GM12878 (cell line): ENCODE results near the gene EPB41L1. TPM values are rescaled to one million over a fixed set of nuclear protein-coding genes. Genes with fewer than 3 reads are reported as not detected.
A peak's percentile ranks its signal among the peaks of the same experiment; 100 is the strongest.

ENCODE experiments used
- ATAC-seq: fragments of 200-7000 bp; cut with Tn5 transposase; 3 replicates; pipeline ENCODE4 v1.9.1; 2020; ENCODE audit warnings: mild to moderate bottlenecking, moderate library complexity
- BruUV-seq: library from RNA; stranded (reverse); fragments of 400-500 nt; replicated peaks from 2 replicates; lab custom pipeline; 2021; lab: Mats Ljungman, UMichigan
- CTCF ChIA-PET: fragments of 300-600 bp; sonication (Branson Sonifier 250); formaldehyde crosslinking; extraction: SDS; loops from one replicate; lab custom pipeline; 2021; ENCODE audit warnings: inconsistent platforms; lab: Yijun Ruan, JAX
- POLR2A ChIA-PET: fragments of 350-600 bp; formaldehyde crosslinking; extraction: SDS; loops from one replicate; lab custom pipeline; 2021; ENCODE audit warnings: inconsistent platforms; lab: Charles Lee
- RAD21 ChIA-PET: fragments of 300-600 bp; sonication (Branson Sonifier 250); formaldehyde crosslinking; loops from one replicate; lab custom pipeline; 2023; ENCODE audit warnings: antibody characterized with exemption; ENCODE audit not compliant: unreplicated experiment; lab: Charles Lee
- SMC1A ChIA-PET: fragments of 300-600 bp; sonication (Branson Sonifier 250); formaldehyde crosslinking; loops from one replicate; lab custom pipeline; 2023; ENCODE audit not compliant: unreplicated experiment, uncharacterized antibody; lab: Charles Lee
- DNase-seq: peaks from one replicate; pipeline ENCODE4 v3.0.0-alpha.2; 2011; ENCODE audit warnings: low read depth, low spot score
- FAIRE-seq: peaks from 3 replicates; lab custom pipeline; 2011; peaks lifted over from hg19 to GRCh38; lab: Jason Lieb, UNC
- H2AFZ ChIP-seq: 2 replicates; pipeline ENCODE4 v1.6.0; 2011; ENCODE audit warnings: low read depth, low read length, control low read depth; ENCODE audit not compliant: control insufficient read depth
- H3K27ac ChIP-seq: 2 replicates; pipeline ENCODE4 v1.5.1; 2011; ENCODE audit warnings: control low read depth; ENCODE audit not compliant: control insufficient read depth, insufficient read depth
- H3K27me3 ChIP-seq, 2 experiments: replicated peaks in 1 of 2; 2 replicates each; pipeline versions ENCODE4 v1.6.0 to v1.6.1; 2011; ENCODE audit warnings: low read length in 1 of 2; ENCODE audit not compliant: control insufficient read depth in 2 of 2, insufficient read depth in 2 of 2
- H3K36me3 ChIP-seq, 2 experiments: 2 replicates each; pipeline ENCODE4 v1.5.1; 2011; ENCODE audit warnings: low read length in 1 of 2; ENCODE audit not compliant: control insufficient read depth in 2 of 2, insufficient read depth in 2 of 2
- H3K4me1 ChIP-seq: 2 replicates; pipeline ENCODE4 v1.6.1; 2011; ENCODE audit warnings: mild to moderate bottlenecking, low read length, moderate library complexity, mixed read lengths; ENCODE audit not compliant: control insufficient read depth, insufficient read depth
- H3K4me2 ChIP-seq: 2 replicates; pipeline ENCODE4 v1.6.0; 2011; ENCODE audit warnings: control low read depth; ENCODE audit not compliant: control insufficient read depth, insufficient read depth
- H3K4me3 ChIP-seq: fragments of 200-600 bp; sonication (generic); 2 replicates; pipeline ENCODE4 v1.5.1; 2016
- H3K79me2 ChIP-seq: 2 replicates; pipeline ENCODE4 v1.6.0; 2011; ENCODE audit warnings: low read length; ENCODE audit not compliant: control insufficient read depth, insufficient read depth
- H3K9ac ChIP-seq: 2 replicates; pipeline ENCODE4 v1.8.0; 2011; ENCODE audit warnings: low read length, control low read depth, mixed read lengths; ENCODE audit not compliant: control insufficient read depth, insufficient read depth
- H3K9me3 ChIP-seq: replicated peaks from 3 replicates; pipeline ENCODE4 v1.5.1; 2011; ENCODE audit warnings: mild to moderate bottlenecking, low read length; ENCODE audit not compliant: control insufficient read depth, insufficient read depth
- H4K20me1 ChIP-seq: 2 replicates; pipeline ENCODE4 v1.6.0; 2011; ENCODE audit not compliant: control insufficient read depth, insufficient read depth
- ATF3 ChIP-seq: IDR thresholded peaks from 2 replicates; pipeline ENCODE4 v1.6.1; 2011; ENCODE audit warnings: low read depth, mild to moderate bottlenecking, low read length, moderate library complexity, borderline replicate concordance; ENCODE audit errors: extremely low read depth
- BMI1 ChIP-seq: fragments of 450-650 bp; IDR thresholded peaks from 2 replicates; pipeline ENCODE4 v1.6.1; 2016; ENCODE audit warnings: mild to moderate bottlenecking, moderate library complexity, borderline replicate concordance
- CHD4 ChIP-seq: fragments of 200-600 bp; sonication (generic); IDR thresholded peaks from 2 replicates; pipeline ENCODE4 v1.6.1; 2016; ENCODE audit warnings: mild to moderate bottlenecking
- E4F1 ChIP-seq: fragments of 450-650 bp; IDR thresholded peaks from 2 replicates; pipeline ENCODE4 v1.6.1; 2018; ENCODE audit warnings: borderline replicate concordance, mild to moderate bottlenecking; ENCODE audit not compliant: partially characterized antibody
- IKZF1 ChIP-seq: fragments of 450-650 bp; conservative IDR thresholded peaks from 2 replicates; pipeline ENCODE4 v1.6.1; 2017; ENCODE audit warnings: antibody characterized with exemption, mild to moderate bottlenecking
- MYB ChIP-seq: fragments of 150-350 bp; IDR thresholded peaks from 2 replicates; pipeline ENCODE4 v1.6.1; 2014; ENCODE audit warnings: mild to moderate bottlenecking, low read depth, low read length, borderline replicate concordance
- PML ChIP-seq: IDR thresholded peaks from 2 replicates; pipeline ENCODE4 v1.6.1; 2012; ENCODE audit warnings: low read length, inconsistent platforms
- SREBF2 ChIP-seq: IDR thresholded peaks from 2 replicates; pipeline ENCODE4 v1.6.1; 2012; ENCODE audit warnings: mild to moderate bottlenecking, low read length
- SUPT20H ChIP-seq: IDR thresholded peaks from 2 replicates; pipeline ENCODE4 v1.6.1; 2011; ENCODE audit warnings: low read depth, mild to moderate bottlenecking, low read length, moderate library complexity, borderline replicate concordance; ENCODE audit not compliant: control insufficient read depth
- SUZ12 ChIP-seq: fragments of 200-600 bp; sonication (generic); IDR thresholded peaks from one replicate; pipeline ENCODE4 v1.6.1; 2018; ENCODE audit warnings: antibody characterized with exemption, mild to moderate bottlenecking; ENCODE audit not compliant: unreplicated experiment
- TBL1XR1 ChIP-seq: IDR thresholded peaks from 2 replicates; pipeline ENCODE4 v1.6.1; 2012; ENCODE audit warnings: low read depth, low read length, improper control_type of control experiment
- USF1 ChIP-seq: IDR thresholded peaks from 2 replicates; pipeline ENCODE4 v1.6.1; 2011; ENCODE audit warnings: borderline replicate concordance, low read depth, mild to moderate bottlenecking, moderate library complexity, mixed read lengths, low read length; ENCODE audit not compliant: insufficient read depth; ENCODE audit errors: extremely low read length
- WGBS: methylation state at CpG from one replicate; pipeline ENCODE4 v1.1.6; 2016; ENCODE audit warnings: low lambda C conversion rate; ENCODE audit not compliant: insufficient replicate concordance, insufficient coverage; ENCODE audit errors: missing lambda C conversion rate; 5-methylcytosine and 5-hydroxymethylcytosine counted together
- in situ Hi-C: fragments of 300-500 bp; cut with MboI; formaldehyde crosslinking; loops from 9 replicates; pipeline ENCODE4 v1.14.3; 2018; ENCODE audit warnings: mixed read lengths
- intact Hi-C: fragments of 100-400 bp; cut with micrococcal nuclease; formaldehyde crosslinking; loops from one replicate; pipeline ENCODE4 v1.14.2; 2022; ENCODE audit not compliant: unreplicated experiment
- polyA plus RNA-seq, 11 experiments: library from polyadenylated mRNA; depleted of rRNA in 4 of 11; unstranded in 6 of 11; stranded (reverse) in 5 of 11; fragments of >200 nt; fragmentation: Nextera tagmentation in 4 of 11; fragmentation: Illumina TruSeq in 1 of 11; extraction: Ambion mirVana in 4 of 11; extraction: Trizol in 1 of 11; gene quantifications; 1 replicate in 1 of 11; 2 replicates in 10 of 11; pipeline versions ENCODE4 v1.2.1 to v1.2.3, GENCODE V29; 2011 to 2016; ENCODE audit warnings: inconsistent platforms in 2 of 11, missing spikeins in 2 of 11, low read depth in 1 of 11
- total RNA-seq, 4 experiments: library from RNA; depleted of rRNA in 3 of 4; stranded (reverse); fragments of >200 nt in 3 of 4; fragmentation: Illumina TruSeq in 1 of 4; extraction: Trizol in 1 of 4; gene quantifications; 2 replicates each; pipeline versions ENCODE4 v1.2.1 to v1.2.3, GENCODE V29; 2013 to 2021

Gene EPB41L1
- total and polyA plus RNA-seq, 10 of the 15 experiments (the other 5 are each of a cell fraction or from before 2014, with no cell fraction given) = 0.08 to 3.2 (median 0.31) TPM

GRCh38 chr20:36264426-36265246, 110.1 kb downstream of the EPB41L1 start:
- no peak overlapping the region for H3K9ac ChIP-seq
- no peaks in the 10 kb centered on the region for H3K79me2 ChIP-seq
- RAD21 ChIA-PET = no interaction called here
- H2AFZ ChIP-seq = no peak overlapping the region
- H3K36me3 ChIP-seq = no peaks in the 10 kb centered on the region
- no peaks in the 10 kb centered on the region for H3K4me1 ChIP-seq
- FAIRE-seq (no peak), DNase-seq (no peak), ATAC-seq (no peak)
- 58% methylated on average over 20 of the region's 20 CpGs for WGBS
- TF ChIP-seq CHD4 (no peak), TBL1XR1 (no peak), SUZ12 (no peak), USF1 (peak; percentile 16), MYB (no peak)
- H3K4me2 ChIP-seq = no peak overlapping the region
- in situ Hi-C loops (no loop called here), intact Hi-C loops (no loop called here)
- POLR2A ChIA-PET = no interaction called here
- CTCF ChIA-PET = no interaction called here
- no peaks in the 10 kb centered on the region for H4K20me1 ChIP-seq
- no peak overlapping the region for H3K27ac ChIP-seq
- no TSS peak for BruUV-seq
- no peak overlapping the region for H3K4me3 ChIP-seq
- peaks cover 0 to 2% of the 10 kb centered on the region in 2 experiments; a peak in 2 of 4 replicates for H3K27me3 ChIP-seq
- no peaks in the 10 kb centered on the region for H3K9me3 ChIP-seq
- SMC1A ChIA-PET = no interaction called here

GRCh38 chr20:36266189-36266588, 111.6 kb downstream of the EPB41L1 start:
- Histone ChIP-seq H3K4me2 (no peak overlapping the region), H2AFZ (no peak overlapping the region), H3K27ac (no peak overlapping the region), H3K9ac (no peak overlapping the region), H3K4me1 (no peaks in the 10 kb centered on the region), H3K36me3 (no peaks in the 10 kb centered on the region), H3K9me3 (no peaks in the 10 kb centered on the region), H3K4me3 (no peak overlapping the region), H4K20me1 (no peaks in the 10 kb centered on the region), H3K27me3 (peaks cover 0 to 2% of the 10 kb centered on the region in 2 experiments; a peak in 2 of 4 replicates), H3K79me2 (no peaks in the 10 kb centered on the region)
- 30% methylated on average over 6 of the region's 6 CpGs for WGBS
- DNase-seq = no peak
- no TSS peak for BruUV-seq
- ChIA-PET SMC1A (no interaction called here), RAD21 (no interaction called here), POLR2A (no interaction called here), CTCF (no interaction called here)
- in situ Hi-C loops (no loop called here), intact Hi-C loops (no loop called here)
- FAIRE-seq = no peak
- no peak for ATAC-seq
- TF ChIP-seq E4F1 (no peak), PML (no peak), IKZF1 (no peak), BMI1 (no peak), ATF3 (no peak), SUPT20H (no peak), SREBF2 (no peak)
